Aorta (tissue), 5 donors: ENCODE results near the gene ADGRG6. TPM values are rescaled to one million over a fixed set of nuclear protein-coding genes. Genes with fewer than 3 reads are reported as not detected.

Experiments used
- ATAC-seq: fragments of 200-7000 bp; cut with Tn5 transposase; one replicate; pipeline ENCODE4 v1.9.1; 2022; ENCODE audit warnings: moderate library complexity; ENCODE audit not compliant: low FRiP score
- DNase-seq, 2 donors: peaks; one replicate each; pipeline ENCODE4 v3.0.0-alpha.2; 2020
- H3K27ac ChIP-seq, 2 donors: one replicate each; pipeline ENCODE4 v1.5.1; 2013; ENCODE audit warnings: low read length in 2 of 2, mild to moderate bottlenecking in 2 of 2, moderate library complexity in 2 of 2, control low read depth in 1 of 2, inconsistent platforms in 1 of 2, low read depth in 1 of 2
- H3K27me3 ChIP-seq, 2 donors: one replicate each; pipeline ENCODE4 v1.6.1; 2013; ENCODE audit warnings: control low read depth in 1 of 2, low read length in 1 of 2, mild to moderate bottlenecking in 1 of 2, moderate library complexity in 1 of 2; ENCODE audit not compliant: insufficient read depth in 2 of 2, control insufficient read depth in 1 of 2
- H3K36me3 ChIP-seq, 2 donors: one replicate each; pipeline ENCODE4 v1.6.1; 2013; ENCODE audit warnings: control low read depth in 1 of 2, low read length in 1 of 2, mild to moderate bottlenecking in 1 of 2; ENCODE audit not compliant: insufficient read depth in 2 of 2, control insufficient read depth in 1 of 2
- H3K4me1 ChIP-seq, 2 donors: one replicate each; pipeline ENCODE4 v1.6.1; 2013; ENCODE audit warnings: low read length in 2 of 2, control low read depth in 1 of 2, mild to moderate bottlenecking in 1 of 2, moderate library complexity in 1 of 2; ENCODE audit not compliant: insufficient read depth in 2 of 2, control insufficient read depth in 1 of 2
- H3K4me3 ChIP-seq, 2 donors: one replicate each; pipeline ENCODE4 v1.5.1; 2013; ENCODE audit warnings: low read length in 2 of 2, control low read depth in 1 of 2, mild to moderate bottlenecking in 1 of 2
- H3K9me3 ChIP-seq: one replicate; pipeline ENCODE4 v1.6.1; 2013; ENCODE audit warnings: mild to moderate bottlenecking, low read length; ENCODE audit not compliant: control insufficient read depth
- WGBS, 2 donors: extraction: QIAGEN DNeasy Blood & Tissue Kit; methylation state at CpG; one replicate each; pipeline ENCODE4 v1.1.7; 2013; 5-methylcytosine and 5-hydroxymethylcytosine counted together
- intact Hi-C, 2 donors: fragments of 100-400 bp; cut with DNase I; formaldehyde crosslinking; loops; one replicate each; pipeline versions ENCODE4 v1.14.2 to v1.15.0; 2022
- polyA plus RNA-seq, 2 donors: library from polyadenylated mRNA; stranded (reverse); fragments of 200-250 nt; gene quantifications; one replicate each; pipeline ENCODE4 v1.2.3, GENCODE V29; 2013
- total RNA-seq, 2 donors: library from RNA; stranded (reverse); fragmentation: NEBNext Ultra II Directional; extraction: Animal tissue kit (Norgen Biotek cat#: 25700); gene quantifications; one replicate each; pipeline ENCODE4 v1.2.1, GENCODE V29; 2021
- donor health status: healthy with polysubstance abuse.
- donor health status: Bipolar disorder and iron deficiency.
- donor health status: DM: no; HTN: no; CAD: no.
- donor health status: DM: no; HTN: no; CAD: no.
- donor health status: DM: yes; HTN: yes; CAD: no.

The ADGRG6 gene
- total and polyA plus RNA-seq, 4 donors: 0.18 to 15.7 (median 7.8) TPM

DNA sequence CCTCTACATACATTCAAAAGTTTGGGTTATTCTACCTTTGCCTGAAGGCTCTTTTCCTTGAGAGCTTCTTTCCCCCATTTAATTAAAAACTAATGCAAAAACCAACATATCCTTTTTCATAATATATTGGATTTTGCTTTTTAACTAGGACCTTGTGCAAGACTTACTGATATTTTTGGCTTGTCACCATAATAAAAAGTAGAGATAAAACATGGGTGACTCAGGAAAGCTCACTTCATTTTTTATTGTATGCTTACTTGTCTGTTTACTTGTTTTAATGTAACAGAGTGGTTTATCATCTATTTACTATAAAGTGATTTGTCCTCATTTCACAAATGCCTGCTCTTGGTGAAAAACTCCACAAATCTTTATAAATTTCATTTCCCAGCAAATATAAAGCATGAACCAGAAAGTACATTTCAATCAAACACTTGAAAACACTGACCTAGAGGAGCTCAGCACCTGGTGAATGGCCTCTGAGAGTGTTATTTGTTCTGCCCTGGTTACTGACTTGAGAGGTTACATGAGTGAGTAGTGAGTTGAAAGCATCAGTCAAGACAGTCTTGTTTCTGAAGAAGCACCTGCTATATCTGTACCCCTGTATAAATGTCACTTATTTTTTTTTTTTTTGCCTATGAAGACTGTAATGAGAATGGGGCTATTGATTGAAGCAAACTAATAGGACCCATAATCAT is 20.8 kb downstream of the ADGRG6 start:
- no peak overlapping the region for H3K4me3 ChIP-seq
- DNase-seq (no peak), ATAC-seq (no peak)
- no peaks in the 10 kb centered on the region for H3K4me1 ChIP-seq
- H3K27ac ChIP-seq: no peak overlapping the region
- no peaks in the 10 kb centered on the region for H3K36me3 ChIP-seq
- no peaks in the 10 kb centered on the region for H3K9me3 ChIP-seq
- H3K27me3 ChIP-seq: no peaks in the 10 kb centered on the region
- intact Hi-C loops: no loop called here

DNA sequence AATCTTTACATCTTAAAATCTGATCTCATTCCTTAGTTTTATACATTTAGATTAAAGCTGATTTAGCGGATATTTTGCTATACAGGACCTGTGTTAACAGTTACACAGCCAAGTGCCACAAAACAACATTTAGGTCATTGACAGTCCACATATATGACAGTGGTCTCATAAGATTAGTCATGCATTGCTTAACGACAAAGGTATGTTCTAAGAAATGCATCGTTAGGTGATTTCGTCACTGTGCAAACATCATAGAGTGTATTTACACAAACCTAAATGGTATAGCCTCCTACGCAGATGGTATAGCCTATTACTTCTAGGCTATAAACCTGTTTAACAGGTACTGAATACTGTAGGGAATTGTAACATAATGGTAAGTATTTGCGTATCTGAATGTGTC is 21.6 kb downstream of the ADGRG6 start:
- H3K4me3 ChIP-seq: no peak overlapping the region
- intact Hi-C loops: no loop called here
- DNase-seq (no peak), ATAC-seq (no peak)
- H3K4me1 ChIP-seq: no peaks in the 10 kb centered on the region
- no peaks in the 10 kb centered on the region for H3K36me3 ChIP-seq
- no peak overlapping the region for H3K27ac ChIP-seq
- WGBS, 2 donors: 89 to 92% methylated on average over 6 of the region's 6 CpGs
- H3K27me3 ChIP-seq: no peaks in the 10 kb centered on the region
- no peaks in the 10 kb centered on the region for H3K9me3 ChIP-seq

DNA sequence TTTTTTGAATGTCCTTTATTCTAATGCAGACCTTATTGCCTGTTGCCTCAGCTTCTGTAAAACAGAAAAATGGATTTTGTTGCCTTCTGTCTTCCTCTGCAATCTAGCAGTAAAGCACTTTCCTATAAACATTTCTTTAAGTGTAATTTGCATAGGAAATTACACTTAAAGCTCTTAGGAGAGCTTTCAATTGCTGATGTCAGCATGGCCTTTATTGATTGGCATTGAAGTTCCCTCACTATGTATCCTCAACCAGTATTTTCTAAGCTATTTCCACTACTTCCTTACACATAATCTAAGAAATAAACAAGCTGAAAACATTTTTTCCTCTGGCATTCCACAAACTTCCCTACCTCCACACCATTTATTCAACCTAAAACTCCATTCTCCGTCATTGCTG is 22.3 kb downstream of the ADGRG6 start:
- intact Hi-C loops: no loop called here

DNA sequence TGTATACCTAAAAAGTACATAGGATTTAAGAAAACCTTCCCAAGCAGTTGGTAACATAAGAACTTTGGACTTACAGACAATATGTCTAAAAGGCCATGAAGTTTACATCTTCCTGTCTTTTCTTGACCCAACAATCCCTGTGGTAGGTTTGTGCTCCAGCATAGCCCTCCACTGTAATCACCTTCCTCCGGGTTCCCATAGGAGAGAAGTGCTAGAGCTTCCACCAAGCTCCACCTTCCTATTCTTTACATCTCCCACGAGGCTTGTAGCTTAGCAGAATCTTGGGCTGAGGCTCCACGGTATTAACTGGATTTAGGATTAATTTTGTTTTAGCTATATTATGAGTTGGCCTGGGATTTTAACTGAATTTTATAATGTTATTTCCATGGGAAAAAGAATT is 23.3 kb downstream of the ADGRG6 start:
- no peak overlapping the region for H3K27ac ChIP-seq
- H3K9me3 ChIP-seq: no peaks in the 10 kb centered on the region
- no peaks in the 10 kb centered on the region for H3K4me1 ChIP-seq
- no peaks in the 10 kb centered on the region for H3K36me3 ChIP-seq
- intact Hi-C loops: no loop called here
- no peaks in the 10 kb centered on the region for H3K27me3 ChIP-seq
- ATAC-seq (no peak), DNase-seq (no peak)
- no peak overlapping the region for H3K4me3 ChIP-seq
- 71 to 74% methylated on average over 3 of the region's 3 CpGs for WGBS, 2 donors

More for the DNA sequence above, 22.3 kb downstream of the ADGRG6 start:
- WGBS, 2 donors: 93 to 100% methylated on average over 1 of the region's 1 CpG
- no peak for ATAC-seq
- no peaks in the 10 kb centered on the region for H3K27me3 ChIP-seq
- H3K4me1 ChIP-seq: no peaks in the 10 kb centered on the region
- H3K4me3 ChIP-seq: no peak overlapping the region
- no peaks in the 10 kb centered on the region for H3K9me3 ChIP-seq
- DNase-seq: no peak
- no peak overlapping the region for H3K27ac ChIP-seq
- no peaks in the 10 kb centered on the region for H3K36me3 ChIP-seq

DNA sequence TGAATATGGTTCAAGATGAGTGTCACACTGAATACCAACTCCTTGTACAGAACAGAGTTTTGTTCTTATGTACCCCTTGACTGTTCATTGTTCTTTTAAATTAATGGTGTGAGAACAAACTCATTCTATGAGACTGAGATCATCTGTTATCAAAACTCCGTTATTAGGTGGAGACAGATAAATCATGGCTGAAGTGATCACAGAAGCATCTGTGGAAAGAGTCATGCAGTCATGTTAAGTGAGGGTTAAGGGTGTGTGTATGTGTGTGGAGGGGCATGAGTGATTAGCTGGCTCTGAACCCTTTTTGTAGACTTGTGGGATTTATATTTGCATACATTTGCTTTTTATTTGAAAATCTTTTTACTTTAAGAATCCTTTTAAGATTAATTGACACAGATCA is 24.7 kb downstream of the ADGRG6 start:
- Histone ChIP-seq H3K4me3 (no peak overlapping the region), H3K36me3 (no peaks in the 10 kb centered on the region), H3K27me3 (no peaks in the 10 kb centered on the region), H3K27ac (no peak overlapping the region), H3K9me3 (no peaks in the 10 kb centered on the region), H3K4me1 (no peaks in the 10 kb centered on the region)
- ATAC-seq (no peak), DNase-seq (no peak)
- 21 to 25% methylated on average over 1 of the region's 1 CpG for WGBS, 2 donors
- intact Hi-C loops: no loop called here

DNA sequence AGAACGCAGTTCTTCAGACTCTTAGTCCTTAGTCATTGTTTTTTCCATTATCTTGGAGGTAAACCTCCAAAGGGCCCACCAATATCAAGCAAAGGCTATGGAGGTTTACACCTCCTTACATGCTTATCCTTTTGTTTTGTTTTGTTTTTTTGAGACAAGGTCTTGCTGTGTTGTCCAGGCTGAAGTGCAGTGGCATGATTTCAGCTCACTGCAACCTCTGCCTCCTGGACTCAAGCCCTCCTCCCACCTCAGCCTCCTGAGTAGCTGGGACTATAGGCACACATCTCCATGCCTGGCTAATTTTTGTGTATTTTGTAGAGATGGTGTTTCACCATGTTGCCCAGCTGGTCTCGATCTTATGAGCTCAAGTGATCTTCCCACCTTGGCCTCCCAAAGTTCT is 26.3 kb downstream of the ADGRG6 start:
- Histone ChIP-seq H3K27me3 (no peaks in the 10 kb centered on the region), H3K4me3 (no peak overlapping the region), H3K36me3 (no peaks in the 10 kb centered on the region), H3K27ac (no peak overlapping the region), H3K9me3 (no peaks in the 10 kb centered on the region), H3K4me1 (no peaks in the 10 kb centered on the region)
- ATAC-seq (no peak), DNase-seq (no peak)
- intact Hi-C loops: no loop called here
- WGBS, 2 donors: 74 to 80% methylated on average over 2 of the region's 2 CpGs

DNA sequence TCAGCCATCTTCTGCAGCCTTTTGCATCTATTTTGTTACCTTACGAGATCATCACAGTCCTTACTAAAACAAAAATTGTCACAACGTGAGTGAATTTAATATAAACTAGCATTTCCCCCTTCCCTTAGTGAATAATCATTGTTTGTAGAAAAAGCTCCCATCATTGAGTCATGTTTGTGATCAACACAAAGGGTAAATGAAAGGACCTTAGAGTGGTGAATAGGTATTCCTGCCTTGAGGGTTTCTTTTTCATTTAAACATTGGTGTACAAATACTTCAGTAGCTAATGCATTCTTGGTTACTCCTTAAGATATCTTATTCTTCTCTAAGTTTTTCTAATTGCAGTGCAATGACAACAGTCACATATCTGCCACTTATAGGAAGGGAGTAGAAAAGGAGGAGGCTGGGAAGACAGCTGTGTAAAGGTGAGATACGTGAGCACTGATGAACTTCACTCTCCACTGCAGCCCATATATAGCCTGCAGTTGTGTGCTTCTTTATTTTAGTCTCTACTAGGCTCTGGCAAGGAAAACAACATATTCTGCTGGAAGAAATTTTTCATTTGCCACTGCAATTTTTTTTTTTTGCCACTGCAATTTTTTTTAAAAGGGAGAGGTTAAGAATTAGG is 27.8 kb downstream of the ADGRG6 start:
- no peaks in the 10 kb centered on the region for H3K27me3 ChIP-seq
- 77 to 79% methylated on average over 3 of the region's 3 CpGs for WGBS, 2 donors
- no peaks in the 10 kb centered on the region for H3K4me1 ChIP-seq
- H3K4me3 ChIP-seq: no peak overlapping the region
- ATAC-seq (no peak), DNase-seq (no peak)
- H3K27ac ChIP-seq: no peak overlapping the region
- no peaks in the 10 kb centered on the region for H3K36me3 ChIP-seq
- intact Hi-C loops: no loop called here
- H3K9me3 ChIP-seq: no peaks in the 10 kb centered on the region

DNA sequence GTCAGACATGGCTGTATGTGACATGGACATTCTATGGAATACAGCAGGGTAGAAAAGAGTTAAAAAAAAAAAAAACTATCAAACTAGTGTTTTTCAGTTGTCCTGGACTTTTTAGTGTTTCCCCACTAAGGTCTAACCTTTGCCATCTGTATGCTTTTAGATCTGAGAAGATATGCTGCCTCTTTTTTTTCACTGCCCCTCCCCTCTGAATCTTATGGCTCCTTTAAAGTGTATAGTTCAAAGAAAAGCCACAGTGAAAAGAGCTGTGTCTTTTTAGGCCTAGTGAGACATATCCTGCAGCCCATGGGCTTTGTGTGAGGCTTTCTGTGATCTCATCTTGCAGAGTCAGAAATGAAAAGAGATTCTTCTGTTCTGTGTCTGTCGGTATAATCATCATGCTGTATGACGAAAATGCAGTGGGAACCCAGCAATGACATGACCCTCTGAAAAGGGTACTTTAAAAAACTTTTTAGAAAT is 29.3 kb downstream of the ADGRG6 start:
- no peaks in the 10 kb centered on the region for H3K27me3 ChIP-seq
- WGBS, 2 donors: 67% methylated on average over 2 of the region's 2 CpGs
- no peaks in the 10 kb centered on the region for H3K9me3 ChIP-seq
- H3K4me1 ChIP-seq: no peaks in the 10 kb centered on the region
- no peak overlapping the region for H3K27ac ChIP-seq
- no peaks in the 10 kb centered on the region for H3K36me3 ChIP-seq
- intact Hi-C loops: no loop called here
- ATAC-seq (no peak), DNase-seq (no peak)
- no peak overlapping the region for H3K4me3 ChIP-seq

DNA sequence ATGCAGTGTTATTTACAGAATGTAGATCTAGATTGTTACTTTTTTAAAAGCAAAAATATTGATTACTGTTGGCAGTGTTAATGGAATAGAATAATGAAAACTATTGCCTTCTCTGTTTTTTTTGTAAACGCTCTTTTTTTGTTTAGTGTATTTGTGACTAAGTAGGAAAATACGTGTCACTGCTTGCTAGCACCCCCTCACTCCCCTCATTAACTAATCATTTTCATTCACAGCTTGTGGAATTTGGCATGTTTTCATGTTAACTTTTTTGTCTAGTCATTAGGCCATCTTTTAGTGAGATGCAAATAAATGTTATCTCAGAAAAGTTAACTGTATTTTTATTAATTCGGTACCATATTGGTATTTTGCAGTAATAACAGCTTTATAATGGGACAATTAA is 29.8 kb downstream of the ADGRG6 start:
- WGBS, 2 donors: 91 to 97% methylated on average over 3 of the region's 3 CpGs
- Histone ChIP-seq H3K27me3 (no peaks in the 10 kb centered on the region), H3K4me1 (no peaks in the 10 kb centered on the region), H3K27ac (no peak overlapping the region), H3K4me3 (no peak overlapping the region), H3K36me3 (no peaks in the 10 kb centered on the region), H3K9me3 (no peaks in the 10 kb centered on the region)
- intact Hi-C loops: no loop called here
- ATAC-seq (no peak), DNase-seq (no peak)
